GM12891 (cell line): ENCODE measurements around the gene ARID4B.

Experiments used
- POLR2A ChIP-seq: IDR thresholded peaks from 2 replicates; pipeline ENCODE4 v1.6.1; 2011; ENCODE audit warnings: low read depth, low read length, control low read depth
- POLR2AphosphoS5 ChIP-seq: IDR thresholded peaks from 2 replicates; pipeline ENCODE4 v1.6.1; 2011; ENCODE audit warnings: low read depth, low read length, control low read depth
- SPI1 ChIP-seq: IDR thresholded peaks from 2 replicates; pipeline ENCODE4 v1.6.1; 2011; ENCODE audit warnings: low read depth, low read length, control low read depth

DNA sequence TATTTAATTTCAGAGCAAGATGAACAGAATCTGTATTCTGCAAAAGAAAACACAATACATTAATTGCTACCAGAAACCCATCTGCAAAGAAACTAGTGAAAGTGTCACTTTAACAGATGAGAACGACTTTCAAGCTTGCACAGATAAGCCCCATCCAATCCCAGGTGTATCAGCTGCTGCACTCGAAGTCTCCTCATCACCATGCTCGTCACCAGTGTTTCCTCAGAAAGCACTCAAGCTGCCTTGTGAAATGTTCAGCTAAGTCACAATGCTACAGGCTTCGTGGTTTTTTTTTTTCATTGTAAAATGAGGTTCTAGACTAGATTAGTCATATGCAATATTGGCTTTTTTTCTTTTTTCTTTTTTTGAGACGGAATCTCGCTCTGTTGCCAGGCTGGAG, 196.0 kb downstream of the ARID4B start:
- TF ChIP-seq SPI1 (no peak), POLR2A (no peak), POLR2AphosphoS5 (no peak)
